ENCODE measurements around the gene MYBPH.

DNA sequence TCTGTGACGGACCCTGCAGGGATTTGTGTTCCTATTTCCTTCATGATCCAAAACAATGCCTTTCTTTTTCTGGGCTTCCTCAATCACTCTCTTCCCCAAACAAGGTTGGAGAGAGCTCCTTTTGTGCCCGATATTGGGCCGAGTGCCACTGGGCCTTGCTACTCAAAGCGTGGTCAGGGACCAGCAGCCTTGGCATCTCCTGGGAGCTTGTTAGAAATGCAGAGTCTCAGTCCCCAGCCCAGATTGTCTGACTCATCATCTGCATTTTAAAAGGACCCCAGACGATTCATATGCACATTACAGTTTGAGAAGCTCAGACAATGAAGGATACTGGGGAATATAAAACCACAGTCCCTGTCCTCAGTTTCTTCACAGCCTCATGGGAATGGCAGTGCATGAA is 28.2 kb downstream of the MYBPH start:
- no peak for TF ChIP-seq EZH2 (IDR thresholded peaks at IDR 0.05; ENCODE audit: borderline replicate concordance, insufficient read depth, low read depth, low read length, poor library complexity, severe bottlenecking)
- TF ChIP-seq CTCF (IDR thresholded peaks at IDR 0.05) = no peak

Data from B cell (primary cell).